HepG2 (cell line): Measurements from ENCODE around the gene DST. TPM values are rescaled to one million over a fixed set of nuclear protein-coding genes. Genes with fewer than 3 reads are reported as not detected.

Source experiments
- ATAC-seq: fragments of 200-7000 bp; cut with Tn5 transposase; 3 replicates; pipeline ENCODE4 v1.9.1; 2020; ENCODE audit warnings: mild to moderate bottlenecking, moderate library complexity
- BruUV-seq: library from RNA; stranded (reverse); fragments of 400-500 nt; replicated peaks from 2 replicates; lab custom pipeline; 2021; lab: Mats Ljungman, UMichigan
- CTCF ChIA-PET: fragments of 300-600 bp; formaldehyde crosslinking; extraction: SDS; loops from one replicate; lab custom pipeline; 2021; ENCODE audit warnings: low total read pairs, inconsistent platforms, low intra/inter-chr PET ratio; lab: Yijun Ruan, JAX
- POLR2A ChIA-PET: fragments of 350-600 bp; sonication (Branson Sonifier 250); formaldehyde crosslinking; loops from one replicate; lab custom pipeline; 2020; ENCODE audit warnings: antibody characterized with exemption, inconsistent platforms; lab: Yijun Ruan, JAX
- DNase-seq: peaks from one replicate; pipeline ENCODE4 v3.0.0-alpha.2; 2015; ENCODE audit warnings: low spot score
- FAIRE-seq: peaks from 3 replicates; lab custom pipeline; 2011; peaks lifted over from hg19 to GRCh38; lab: Jason Lieb, UNC
- H2AFZ ChIP-seq: one replicate; pipeline ENCODE4 v1.6.1; 2011; ENCODE audit warnings: low read length, inconsistent platforms
- H3K27ac ChIP-seq: fragments of 300-600 bp; 3 replicates; pipeline ENCODE4 v1.8.0; 2011; ENCODE audit warnings: mixed run types, mild to moderate bottlenecking, mixed read lengths, low read length, inconsistent platforms; ENCODE audit not compliant: insufficient read depth; ENCODE audit errors: extremely low read length
- H3K27me3 ChIP-seq, 2 experiments: fragments of 200-600 bp in 1 of 2; 2 replicates in 1 of 2; 3 replicates in 1 of 2; pipeline versions ENCODE4 v1.6.0 to v1.8.0; 2011; ENCODE audit warnings: low read length in 2 of 2, mild to moderate bottlenecking in 2 of 2, moderate library complexity in 2 of 2, inconsistent platforms in 1 of 2; ENCODE audit not compliant: insufficient read depth in 2 of 2, control insufficient read depth in 1 of 2
- H3K36me3 ChIP-seq, 2 experiments: fragments of 200-600 bp in 1 of 2; replicated peaks in 1 of 2; 2 replicates in 1 of 2; 3 replicates in 1 of 2; pipeline versions ENCODE4 v1.5.1 to v1.8.0; 2011; ENCODE audit warnings: low read length in 2 of 2, inconsistent platforms in 1 of 2; ENCODE audit not compliant: insufficient read depth in 2 of 2, control insufficient read depth in 1 of 2
- H3K4me1 ChIP-seq: 2 replicates; pipeline ENCODE4 v1.5.1; 2012; ENCODE audit warnings: low read length, inconsistent platforms; ENCODE audit not compliant: insufficient read depth
- H3K4me2 ChIP-seq: 2 replicates; pipeline ENCODE4 v1.6.0; 2011; ENCODE audit warnings: low read depth, low read length, inconsistent platforms
- H3K4me3 ChIP-seq, 3 experiments: fragments of 200-600 bp in 1 of 3; sonication (generic), shearing (Covaris generic) in 1 of 3; replicated peaks in 1 of 3; 2 replicates each; pipeline ENCODE4 v1.5.1; 2011 to 2016; ENCODE audit warnings: low read length in 3 of 3, inconsistent platforms in 2 of 3, low read depth in 2 of 3, mild to moderate bottlenecking in 2 of 3, control low read depth in 1 of 3, mixed read lengths in 1 of 3; ENCODE audit not compliant: insufficient read depth in 1 of 3
- H3K79me2 ChIP-seq: one replicate; pipeline ENCODE4 v1.6.1; 2011; ENCODE audit warnings: low read length, inconsistent platforms; ENCODE audit not compliant: insufficient read depth
- H3K9ac ChIP-seq: 2 replicates; pipeline ENCODE4 v1.6.0; 2011; ENCODE audit warnings: mild to moderate bottlenecking, low read depth, low read length, inconsistent platforms; ENCODE audit not compliant: insufficient read depth
- H3K9me3 ChIP-seq: 2 replicates; pipeline ENCODE4 v1.5.1; 2012; ENCODE audit warnings: mild to moderate bottlenecking, low read length
- H4K20me1 ChIP-seq: 2 replicates; pipeline ENCODE4 v1.6.0; 2011; ENCODE audit warnings: inconsistent platforms, mild to moderate bottlenecking, low read length, moderate library complexity; ENCODE audit not compliant: insufficient read depth
- AKAP8 ChIP-seq: sonication (generic); formaldehyde crosslinking; IDR thresholded peaks from 2 replicates; pipeline ENCODE4 v1.5.1; 2020; ENCODE audit warnings: mild to moderate bottlenecking, missing genetic modification reagents
- BRCA1 ChIP-seq: sonication (generic); formaldehyde crosslinking; IDR thresholded peaks from 2 replicates; pipeline ENCODE4 v1.4.0; 2020; ENCODE audit warnings: missing genetic modification reagents
- HNF4A ChIP-seq: sonication (generic); formaldehyde crosslinking; IDR thresholded peaks from 2 replicates; pipeline ENCODE4 v1.4.0; 2020; ENCODE audit warnings: missing genetic modification reagents
- KDM3A ChIP-seq: IDR thresholded peaks from 2 replicates; pipeline ENCODE4 v1.6.1; 2018; ENCODE audit warnings: low read depth, missing compliant biosample characterization
- KLF13 ChIP-seq: sonication (generic); formaldehyde crosslinking; IDR thresholded peaks from 2 replicates; pipeline ENCODE4 v1.4.0; 2020; ENCODE audit warnings: mild to moderate bottlenecking, missing genetic modification reagents
- MEIS1 ChIP-seq: sonication (generic); formaldehyde crosslinking; IDR thresholded peaks from 2 replicates; pipeline ENCODE4 v1.9.0; 2021; ENCODE audit warnings: mild to moderate bottlenecking, missing genetic modification reagents, moderate library complexity, borderline replicate concordance
- MTF1 ChIP-seq: sonication (generic); formaldehyde crosslinking; IDR thresholded peaks from 2 replicates; pipeline ENCODE4 v1.5.0; 2020; ENCODE audit warnings: missing genetic modification reagents
- NKX3-1 ChIP-seq: sonication (generic); formaldehyde crosslinking; IDR thresholded peaks from 2 replicates; pipeline ENCODE4 v1.5.0; 2020; ENCODE audit warnings: missing genetic modification reagents
- NRL ChIP-seq: sonication (generic); formaldehyde crosslinking; IDR thresholded peaks from 2 replicates; pipeline ENCODE4 v1.5.0; 2020; ENCODE audit warnings: missing genetic modification reagents, mild to moderate bottlenecking, moderate library complexity, borderline replicate concordance
- POLR2A ChIP-seq, 2 experiments: IDR thresholded peaks; 2 replicates each; pipeline ENCODE4 v1.6.1; 2011; ENCODE audit warnings: low read depth in 2 of 2, low read length in 2 of 2, mild to moderate bottlenecking in 1 of 2, moderate library complexity in 1 of 2; ENCODE audit not compliant: insufficient read depth in 1 of 2
- RARG ChIP-seq: sonication (generic); formaldehyde crosslinking; IDR thresholded peaks from 2 replicates; pipeline ENCODE4 v1.4.0; 2020; ENCODE audit warnings: low read depth, mild to moderate bottlenecking, missing genetic modification reagents
- SMC3 ChIP-seq: IDR thresholded peaks from 2 replicates; pipeline ENCODE4 v1.6.1; 2011; ENCODE audit warnings: low read length, improper control_type of control experiment
- SNRNP70 ChIP-seq: fragments of 200-400 bp; formaldehyde crosslinking; IDR thresholded peaks from 2 replicates; pipeline ENCODE4 v1.6.1; 2017; ENCODE audit warnings: mild to moderate bottlenecking, low read depth, low read length, moderate library complexity
- YEATS2 ChIP-seq: sonication (generic); formaldehyde crosslinking; IDR thresholded peaks from 2 replicates; pipeline ENCODE4 v1.4.0; 2020; ENCODE audit warnings: missing genetic modification reagents, borderline replicate concordance
- ZNF17 ChIP-seq: sonication (generic); formaldehyde crosslinking; IDR thresholded peaks from 2 replicates; pipeline ENCODE4 v1.5.0; 2020; ENCODE audit warnings: mild to moderate bottlenecking, missing genetic modification reagents
- ZNF674 ChIP-seq: sonication (generic); formaldehyde crosslinking; IDR thresholded peaks from 2 replicates; pipeline ENCODE4 v1.5.0; 2020; ENCODE audit warnings: low read depth, mild to moderate bottlenecking, missing genetic modification reagents
- WGBS: methylation state at CpG from one replicate; pipeline ENCODE4 v1.1.6; 2017; ENCODE audit warnings: low lambda C conversion rate; 5-methylcytosine and 5-hydroxymethylcytosine counted together
- in situ Hi-C: cut with HindIII; loops from 2 replicates; pipeline ENCODE4 v1.10.0; 2017; ENCODE audit warnings: low pct_unique_long_range_greater_than_20kb; ENCODE audit not compliant: extremely low pct_ligation_motif_present
- intact Hi-C: fragments of 100-400 bp; cut with micrococcal nuclease; formaldehyde crosslinking; loops from one replicate; pipeline ENCODE4 v1.10.0; 2022; ENCODE audit not compliant: unreplicated experiment
- polyA plus RNA-seq, 8 experiments: library from polyadenylated mRNA; depleted of rRNA in 3 of 8; stranded (reverse) in 7 of 8; unstranded in 1 of 8; fragments of >200 nt; fragmentation: Illumina TruSeq in 4 of 8; extraction: Trizol in 4 of 8; gene quantifications; 2 replicates each; pipeline versions ENCODE4 v1.2.1 to v1.2.3, GENCODE V29; 2011 to 2016; ENCODE audit warnings: low read depth in 4 of 8, missing spikeins in 1 of 8, mixed read lengths in 1 of 8; ENCODE audit not compliant: insufficient read depth in 1 of 8
- total RNA-seq, 5 experiments: library from RNA; depleted of rRNA; stranded (reverse); fragments of >200 nt; fragmentation: Illumina TruSeq; extraction: Trizol; gene quantifications; 2 replicates each; pipeline ENCODE4 v1.2.3, GENCODE V29; 2016; ENCODE audit warnings: low read depth in 1 of 5
- TF ChIP-seq, protein P1 (sequence below): sonication (generic); formaldehyde crosslinking; IDR thresholded peaks from 2 replicates; pipeline ENCODE4 v1.4.0; 2020; ENCODE audit warnings: missing genetic modification reagents, borderline replicate concordance
- TF ChIP-seq, protein P2 (sequence below): sonication (generic); formaldehyde crosslinking; IDR thresholded peaks from 2 replicates; pipeline ENCODE4 v1.5.0; 2020; ENCODE audit warnings: mild to moderate bottlenecking, missing genetic modification reagents, moderate library complexity
- TF ChIP-seq, protein P3 (sequence below): sonication (generic); formaldehyde crosslinking; IDR thresholded peaks from 2 replicates; pipeline ENCODE4 v1.8.0; 2022; ENCODE audit warnings: missing genetic modification reagents, low read depth, mild to moderate bottlenecking, borderline replicate concordance

Gene DST
- total and polyA plus RNA-seq, 2 of the 13 experiments (the other 11 are each of a cell fraction or from before 2014, with no cell fraction given): 64.4 to 89.0 TPM

DNA sequence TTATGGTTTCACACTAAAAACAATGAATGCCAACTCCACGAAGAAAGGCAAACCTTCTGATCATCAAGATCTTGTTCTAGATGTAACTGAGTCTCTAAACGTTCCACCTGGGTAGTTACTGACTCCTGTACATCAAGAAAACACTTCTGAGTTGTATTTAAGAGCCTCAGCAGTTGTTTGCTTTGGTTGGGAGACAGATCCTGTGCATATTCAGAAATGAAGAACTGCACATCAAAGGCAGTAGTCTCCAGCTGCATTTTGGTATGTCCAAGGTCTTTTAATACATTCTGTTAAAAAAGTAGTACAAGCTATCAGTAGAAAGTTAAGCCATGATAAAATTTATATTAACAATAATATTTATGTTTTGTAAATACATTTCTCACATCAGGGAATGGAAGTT is 41.3 kb downstream of the DST start (continued):
- no peak for TF ChIP-seq ZNF17 (CRISPR knock-in tag)
- no peak for TF ChIP-seq MTF1 (CRISPR knock-in tag)
- TF ChIP-seq KLF13: no peak
- TF ChIP-seq YEATS2 (CRISPR knock-in tag): no peak
- TF ChIP-seq BRCA1 (CRISPR knock-in tag): no peak
- no peak for TF ChIP-seq ZNF674
- TF ChIP-seq AKAP8 (CRISPR knock-in tag): no peak
- TF ChIP-seq SNRNP70: no peak
- TF ChIP-seq, protein P1, sequence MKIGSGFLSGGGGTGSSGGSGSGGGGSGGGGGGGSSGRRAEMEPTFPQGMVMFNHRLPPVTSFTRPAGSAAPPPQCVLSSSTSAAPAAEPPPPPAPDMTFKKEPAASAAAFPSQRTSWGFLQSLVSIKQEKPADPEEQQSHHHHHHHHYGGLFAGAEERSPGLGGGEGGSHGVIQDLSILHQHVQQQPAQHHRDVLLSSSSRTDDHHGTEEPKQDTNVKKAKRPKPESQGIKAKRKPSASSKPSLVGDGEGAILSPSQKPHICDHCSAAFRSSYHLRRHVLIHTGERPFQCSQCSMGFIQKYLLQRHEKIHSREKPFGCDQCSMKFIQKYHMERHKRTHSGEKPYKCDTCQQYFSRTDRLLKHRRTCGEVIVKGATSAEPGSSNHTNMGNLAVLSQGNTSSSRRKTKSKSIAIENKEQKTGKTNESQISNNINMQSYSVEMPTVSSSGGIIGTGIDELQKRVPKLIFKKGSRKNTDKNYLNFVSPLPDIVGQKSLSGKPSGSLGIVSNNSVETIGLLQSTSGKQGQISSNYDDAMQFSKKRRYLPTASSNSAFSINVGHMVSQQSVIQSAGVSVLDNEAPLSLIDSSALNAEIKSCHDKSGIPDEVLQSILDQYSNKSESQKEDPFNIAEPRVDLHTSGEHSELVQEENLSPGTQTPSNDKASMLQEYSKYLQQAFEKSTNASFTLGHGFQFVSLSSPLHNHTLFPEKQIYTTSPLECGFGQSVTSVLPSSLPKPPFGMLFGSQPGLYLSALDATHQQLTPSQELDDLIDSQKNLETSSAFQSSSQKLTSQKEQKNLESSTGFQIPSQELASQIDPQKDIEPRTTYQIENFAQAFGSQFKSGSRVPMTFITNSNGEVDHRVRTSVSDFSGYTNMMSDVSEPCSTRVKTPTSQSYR (CRISPR knock-in tag): no peak
- TF ChIP-seq KDM3A (CRISPR knock-in tag): no peak
- TF ChIP-seq NRL (CRISPR knock-in tag): no peak

DNA sequence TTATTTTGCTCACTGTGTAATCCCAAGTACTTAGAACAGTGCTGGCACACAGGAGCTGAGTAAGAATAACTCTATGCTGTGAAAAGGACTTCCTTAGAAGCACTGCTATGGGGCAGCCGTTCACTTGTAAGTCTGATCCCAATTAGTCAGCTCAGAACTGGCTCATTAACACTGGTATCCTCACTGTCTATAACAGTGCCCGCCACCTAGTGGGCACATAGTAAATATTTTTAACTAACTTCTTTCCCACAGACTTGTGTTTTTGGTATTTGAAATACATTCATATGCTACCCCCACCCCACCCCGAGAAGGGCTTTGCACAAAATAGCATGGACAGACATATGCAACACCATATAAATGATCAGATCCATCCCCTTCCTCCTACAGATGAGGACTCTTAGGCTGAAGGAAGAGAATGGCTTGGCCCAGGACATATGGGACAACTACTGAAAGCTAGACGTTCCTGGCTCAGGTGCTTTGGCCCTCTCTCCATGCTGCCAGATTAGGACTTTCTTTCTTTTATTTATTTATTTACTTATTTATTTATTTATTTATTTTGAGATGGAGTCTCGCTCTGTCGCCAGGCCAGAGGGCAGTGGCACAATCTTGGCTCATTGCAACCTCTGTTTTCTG is 47.1 kb downstream of the DST start:
- FAIRE-seq: peak; percentile 36
- BruUV-seq: no TSS peak
- peaks cover 4 to 13% of the 10 kb centered on the region in 2 experiments; a peak in 4 of 5 replicates for H3K36me3 ChIP-seq
- no peaks in the 10 kb centered on the region for H3K79me2 ChIP-seq
- H2AFZ ChIP-seq: no peak overlapping the region
- no peaks in the 10 kb centered on the region for H3K4me1 ChIP-seq
- ChIA-PET CTCF (interaction anchor here (1.8 to 5.6 kb wide), 2 partner anchors 236 to 281 kb away, joined by 10 to 89 read pairs; no protein-coding TSS in a partner anchor), POLR2A (no interaction called here)
- peak; percentile 89 for ATAC-seq
- intact Hi-C loops (loop anchor here (10.0 kb wide), 1 partner anchor 1151 kb away; no protein-coding TSS in a partner anchor), in situ Hi-C loops (no loop called here)
- H3K9ac ChIP-seq: no peak overlapping the region
- H3K27ac ChIP-seq: no peak overlapping the region
- H3K4me3 ChIP-seq: no peak overlapping the region
- no peaks in the 10 kb centered on the region for H3K27me3 ChIP-seq
- H3K4me2 ChIP-seq: no peak overlapping the region
- no peaks in the 10 kb centered on the region for H4K20me1 ChIP-seq
- H3K9me3 ChIP-seq: no peaks in the 10 kb centered on the region
- WGBS: 52% methylated on average over 6 of the region's 6 CpGs
- peak; percentile 43 for DNase-seq
- TF ChIP-seq HNF4A (CRISPR knock-in tag) (no peak), SMC3 (peak; percentile 48), POLR2A (IDR thresholded peaks at IDR 0.05; ENCODE audit: insufficient read depth in 1 of 2, low read depth in 2 of 2, low read length in 2 of 2) (no peak), RARG (CRISPR knock-in tag) (no peak), NKX3-1 (CRISPR knock-in tag) (no peak), MEIS1 (CRISPR knock-in tag) (no peak)
- TF ChIP-seq, protein P2, sequence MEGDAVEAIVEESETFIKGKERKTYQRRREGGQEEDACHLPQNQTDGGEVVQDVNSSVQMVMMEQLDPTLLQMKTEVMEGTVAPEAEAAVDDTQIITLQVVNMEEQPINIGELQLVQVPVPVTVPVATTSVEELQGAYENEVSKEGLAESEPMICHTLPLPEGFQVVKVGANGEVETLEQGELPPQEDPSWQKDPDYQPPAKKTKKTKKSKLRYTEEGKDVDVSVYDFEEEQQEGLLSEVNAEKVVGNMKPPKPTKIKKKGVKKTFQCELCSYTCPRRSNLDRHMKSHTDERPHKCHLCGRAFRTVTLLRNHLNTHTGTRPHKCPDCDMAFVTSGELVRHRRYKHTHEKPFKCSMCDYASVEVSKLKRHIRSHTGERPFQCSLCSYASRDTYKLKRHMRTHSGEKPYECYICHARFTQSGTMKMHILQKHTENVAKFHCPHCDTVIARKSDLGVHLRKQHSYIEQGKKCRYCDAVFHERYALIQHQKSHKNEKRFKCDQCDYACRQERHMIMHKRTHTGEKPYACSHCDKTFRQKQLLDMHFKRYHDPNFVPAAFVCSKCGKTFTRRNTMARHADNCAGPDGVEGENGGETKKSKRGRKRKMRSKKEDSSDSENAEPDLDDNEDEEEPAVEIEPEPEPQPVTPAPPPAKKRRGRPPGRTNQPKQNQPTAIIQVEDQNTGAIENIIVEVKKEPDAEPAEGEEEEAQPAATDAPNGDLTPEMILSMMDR (CRISPR knock-in tag): peak; percentile 74
- TF ChIP-seq, protein P3, sequence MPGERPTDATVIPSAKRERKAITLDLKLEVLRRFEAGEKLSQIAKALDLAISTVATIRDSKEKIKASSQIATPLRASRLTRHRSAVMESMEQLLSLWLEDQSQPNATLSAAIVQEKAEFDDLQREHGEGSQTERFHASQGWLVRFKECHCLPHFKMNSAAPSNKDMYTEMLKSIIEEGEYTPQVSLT (CRISPR knock-in tag): no peak
